Common myeloid progenitor, CD34-positive (primary cell): ENCODE measurements around the gene KDM2B.
A peak's percentile ranks its signal among the peaks of the same experiment; 100 is the strongest.

ENCODE experiments used
- CTCF ChIA-PET: fragments of 350-600 bp; sonication (Branson Sonifier 250); formaldehyde crosslinking; loops from one replicate; lab custom pipeline; 2021; ENCODE audit warnings: antibody characterized with exemption; lab: Charles Lee
- POLR2A ChIA-PET: fragments of 350-600 bp; sonication (Branson Sonifier 250); formaldehyde crosslinking; loops from one replicate; lab custom pipeline; 2021; ENCODE audit warnings: antibody characterized with exemption; lab: Charles Lee
- DNase-seq, 3 donors: peaks; one replicate each; pipeline versions ENCODE4 v3.0.0 to v3.0.0-alpha.2; 2013
- H3K27ac ChIP-seq, 2 experiments: 1 replicate in 1 of 2; 2 replicates in 1 of 2; pipeline ENCODE4 v1.7.0; 2013; ENCODE audit warnings: inconsistent platforms in 2 of 2, low read length in 2 of 2, mild to moderate bottlenecking in 2 of 2, low read depth in 1 of 2, moderate library complexity in 1 of 2; ENCODE audit not compliant: severe bottlenecking in 2 of 2, insufficient read depth in 1 of 2, poor library complexity in 1 of 2
- H3K27me3 ChIP-seq, 5 experiments: replicated peaks in 2 of 5; 1 replicate in 3 of 5; 2 replicates in 2 of 5; pipeline versions ENCODE4 v1.6.1 to v1.7.0; 2013; ENCODE audit warnings: low read length in 4 of 5, mild to moderate bottlenecking in 2 of 5, moderate library complexity in 2 of 5, inconsistent platforms in 1 of 5; ENCODE audit not compliant: insufficient read depth in 5 of 5, control insufficient read depth in 4 of 5
- H3K36me3 ChIP-seq, 4 experiments: 1 replicate in 2 of 4; 2 replicates in 2 of 4; pipeline versions ENCODE4 v1.6.1 to v1.7.0; 2013; ENCODE audit warnings: low read length in 3 of 4, control low read depth in 1 of 4, mild to moderate bottlenecking in 1 of 4; ENCODE audit not compliant: control insufficient read depth in 4 of 4, insufficient read depth in 4 of 4
- H3K4me1 ChIP-seq, 4 experiments: 1 replicate in 3 of 4; 2 replicates in 1 of 4; pipeline versions ENCODE4 v1.6.1 to v1.7.1; 2013; ENCODE audit warnings: low read length in 3 of 4, mild to moderate bottlenecking in 3 of 4, control low read depth in 1 of 4, inconsistent platforms in 1 of 4, moderate library complexity in 1 of 4; ENCODE audit not compliant: control insufficient read depth in 4 of 4, insufficient read depth in 4 of 4; ENCODE audit errors: control extremely low read depth in 1 of 4
- H3K4me3 ChIP-seq, 7 experiments: 1 replicate in 4 of 7; 2 replicates in 3 of 7; pipeline versions ENCODE4 v1.5.1 to v1.7.0; 2013; ENCODE audit warnings: mild to moderate bottlenecking in 7 of 7, low read length in 6 of 7, moderate library complexity in 6 of 7, inconsistent platforms in 2 of 7, low read depth in 2 of 7, control low read depth in 1 of 7; ENCODE audit not compliant: insufficient read depth in 4 of 7, control insufficient read depth in 1 of 7; ENCODE audit errors: extremely low read depth in 1 of 7
- H3K9me3 ChIP-seq, 5 experiments: 1 replicate in 4 of 5; 2 replicates in 1 of 5; pipeline versions ENCODE4 v1.6.1 to v1.7.1; 2013; ENCODE audit warnings: low read length in 4 of 5, mild to moderate bottlenecking in 2 of 5, inconsistent platforms in 1 of 5, low read depth in 1 of 5, moderate library complexity in 1 of 5; ENCODE audit not compliant: control insufficient read depth in 4 of 5, insufficient read depth in 2 of 5; ENCODE audit errors: control extremely low read depth in 1 of 5
- WGBS: methylation state at CpG from one replicate; pipeline ENCODE4 v1.1.5; 2013; ENCODE audit not compliant: insufficient coverage; 5-methylcytosine and 5-hydroxymethylcytosine counted together

KDM2B gene

DNA sequence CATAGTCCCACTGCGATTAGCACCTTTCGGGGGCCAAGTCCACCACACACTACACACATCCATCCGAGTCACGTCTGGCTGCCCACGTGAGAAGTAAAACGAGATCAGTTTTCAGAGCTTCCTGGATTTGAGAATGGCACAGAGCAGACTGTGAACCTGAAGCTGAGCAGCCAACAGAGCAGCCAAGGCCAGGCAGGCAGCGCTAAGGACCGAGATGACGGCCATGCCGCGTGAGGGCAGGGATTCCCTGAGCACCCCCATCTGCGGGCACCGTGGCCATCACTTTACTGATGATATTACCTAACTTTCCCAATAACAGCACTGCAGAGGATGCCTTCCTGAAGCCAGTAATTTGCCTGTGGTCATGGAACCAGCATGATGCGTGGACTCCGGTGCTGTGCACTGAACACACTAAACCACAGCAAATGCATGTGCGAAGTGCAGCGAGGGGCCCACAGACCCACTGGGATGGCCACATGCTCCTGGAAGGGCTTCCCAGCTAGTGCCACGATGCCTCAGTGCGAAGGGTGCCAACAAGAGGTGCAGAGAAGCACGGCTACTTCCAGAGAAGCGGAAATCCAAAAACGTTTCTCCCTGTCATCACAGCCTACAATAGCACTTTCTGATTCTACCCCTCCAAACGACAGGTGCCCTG, 124.9 kb downstream of the KDM2B start:
- no peak for DNase-seq
- H3K27me3 ChIP-seq = no peaks in the 10 kb centered on the region
- ChIA-PET POLR2A (no interaction called here), CTCF (interaction anchor here (1.0 to 8.3 kb wide), 5 partner anchors 12 to 39 kb away, joined by 3 to 43 read pairs (median 3); no protein-coding TSS in a partner anchor)
- no peak overlapping the region for H3K27ac ChIP-seq
- peaks cover 2 to 32% (median 3%) of the 10 kb centered on the region in 4 experiments for H3K36me3 ChIP-seq
- H3K9me3 ChIP-seq = no peaks in the 10 kb centered on the region
- peaks cover 4 to 19% (median 14%) of the 10 kb centered on the region in 4 experiments for H3K4me1 ChIP-seq
- H3K4me3 ChIP-seq = no peak overlapping the region
- WGBS = 94% methylated on average over 20 of the region's 23 CpGs

DNA sequence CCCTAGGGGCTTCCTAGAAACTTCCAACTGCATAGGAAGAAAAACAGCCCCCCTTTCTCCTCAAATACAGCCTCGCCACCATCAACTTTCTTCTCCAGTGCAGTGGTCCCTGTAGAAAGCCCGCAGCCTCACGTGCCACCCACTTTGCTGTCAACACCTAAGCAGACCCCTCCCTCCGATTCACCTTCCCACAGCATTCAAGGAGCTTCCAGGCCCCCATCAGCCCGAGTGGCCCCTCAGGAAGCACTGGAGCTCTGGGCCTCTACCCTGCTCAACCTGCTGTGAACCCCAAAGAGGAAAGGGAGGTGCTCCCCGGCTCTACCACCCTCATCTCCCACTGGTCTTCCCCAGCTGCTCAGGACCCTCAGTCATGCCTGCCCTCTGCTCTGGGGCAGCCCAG, 125.9 kb downstream of the KDM2B start:
- Histone ChIP-seq H3K4me1 (peaks cover 4 to 26% (median 18%) of the 10 kb centered on the region in 4 experiments), H3K27me3 (no peaks in the 10 kb centered on the region), H3K4me3 (no peak overlapping the region), H3K36me3 (peaks cover 2 to 29% (median 3%) of the 10 kb centered on the region in 4 experiments), H3K9me3 (no peaks in the 10 kb centered on the region), H3K27ac (no peak overlapping the region)
- ChIA-PET CTCF (interaction anchor here (1.1 to 8.3 kb wide), 5 partner anchors 9 to 120 kb away, joined by 3 to 43 read pairs (median 3); no protein-coding TSS in a partner anchor), POLR2A (no interaction called here)
- DNase-seq = no peak
- 100% methylated on average over 3 of the region's 6 CpGs for WGBS

DNA sequence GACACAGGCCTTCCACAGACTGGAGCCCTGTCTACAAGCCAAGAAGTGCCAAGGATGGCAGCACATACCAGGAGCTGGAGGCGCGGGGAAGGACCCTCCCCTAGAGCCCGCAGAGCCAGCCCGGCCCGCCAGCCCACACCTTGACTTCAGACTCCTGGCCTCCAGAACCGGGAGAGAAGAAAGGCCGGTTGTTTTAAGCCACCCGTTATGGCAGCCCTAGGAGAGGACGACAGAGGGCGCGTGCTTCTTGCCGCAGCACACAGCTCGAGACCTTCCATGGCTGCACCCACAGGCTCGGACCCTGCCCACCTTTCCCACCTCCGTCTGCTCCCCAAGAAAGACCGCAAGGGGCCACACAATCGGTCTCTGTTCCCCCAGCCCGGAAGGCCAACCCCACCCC, 127.2 kb downstream of the KDM2B start:
- no peak overlapping the region for H3K27ac ChIP-seq
- 96% methylated on average over 18 of the region's 18 CpGs for WGBS
- DNase-seq = no peak
- no peaks in the 10 kb centered on the region for H3K9me3 ChIP-seq
- CTCF ChIA-PET = interaction anchor here (8.3 kb wide), 1 partner anchor 11 kb away, joined by 43 read pairs; no protein-coding TSS in a partner anchor
- peaks cover 4 to 31% (median 18%) of the 10 kb centered on the region in 4 experiments for H3K4me1 ChIP-seq
- POLR2A ChIA-PET = no interaction called here
- H3K27me3 ChIP-seq = no peaks in the 10 kb centered on the region
- H3K4me3 ChIP-seq = no peak overlapping the region
- peaks cover 2 to 40% (median 4%) of the 10 kb centered on the region in 4 experiments for H3K36me3 ChIP-seq

DNA sequence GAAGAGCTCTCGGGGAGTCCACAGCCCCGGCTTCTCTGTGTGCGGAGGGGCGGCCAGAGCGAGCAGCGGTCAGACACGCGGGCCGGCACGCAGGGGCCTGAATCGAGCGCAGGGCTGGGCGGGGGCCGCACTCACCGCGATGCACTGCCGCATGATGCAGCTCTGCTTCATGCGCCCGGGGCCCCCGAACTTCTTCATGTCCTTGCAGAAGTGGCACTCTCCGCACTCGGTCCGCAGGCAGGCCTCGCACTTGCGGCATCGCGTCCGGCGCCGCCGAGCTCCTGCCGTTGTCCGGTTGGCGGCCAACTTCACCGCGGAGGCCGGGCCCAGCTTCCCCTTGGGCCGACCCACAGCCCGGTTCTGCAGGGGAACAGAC, 127.8 kb downstream of the KDM2B start:
- Histone ChIP-seq H3K9me3 (no peaks in the 10 kb centered on the region), H3K27me3 (no peaks in the 10 kb centered on the region), H3K4me1 (peaks cover 4 to 31% (median 18%) of the 10 kb centered on the region in 4 experiments), H3K4me3 (no peak overlapping the region), H3K36me3 (peaks cover 2 to 44% (median 4%) of the 10 kb centered on the region in 4 experiments), H3K27ac (no peak overlapping the region)
- CTCF ChIA-PET = interaction anchor here (8.3 kb wide), 1 partner anchor 10 kb away, joined by 43 read pairs; no protein-coding TSS in a partner anchor
- WGBS = 97% methylated on average over 39 of the region's 39 CpGs
- no peak for DNase-seq
- POLR2A ChIA-PET = no interaction called here

DNA sequence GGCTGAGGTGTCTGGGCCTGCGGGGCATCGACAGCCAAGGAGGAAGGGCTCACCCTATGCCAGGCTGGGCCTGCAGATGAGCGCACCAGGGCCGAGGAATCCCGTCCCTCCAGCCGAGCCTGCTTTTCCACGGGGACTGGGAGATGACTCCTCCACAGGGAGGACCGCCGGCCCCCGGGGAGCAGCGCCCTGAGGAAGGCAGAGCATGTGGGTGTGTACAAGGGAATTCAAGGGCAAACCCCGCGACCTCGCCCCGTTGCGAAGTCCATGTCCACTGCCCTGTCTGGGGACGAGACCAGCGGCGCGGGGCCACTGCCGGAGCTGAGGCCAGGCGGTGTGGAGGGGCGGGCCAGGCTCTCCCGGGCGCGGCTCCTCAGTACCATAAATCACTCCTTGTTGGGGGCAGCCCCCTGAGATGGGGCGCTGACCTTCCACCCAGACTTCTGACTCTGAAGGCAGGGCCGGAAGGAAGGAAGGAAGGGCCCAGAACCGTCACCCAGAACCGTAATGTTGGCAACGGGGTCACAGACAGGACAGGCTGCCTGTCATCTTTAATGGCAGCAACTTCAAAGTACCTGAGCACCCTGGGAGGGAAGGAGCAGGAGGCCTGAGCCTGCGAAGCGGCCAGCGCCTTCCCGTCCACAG, 128.4 kb downstream of the KDM2B start:
- whole genome bisulfite sequencing = 88% methylated on average over 23 of the region's 35 CpGs
- peak overlapping the region in 2 of 7 experiments; percentile 21 to 56 for H3K4me3 ChIP-seq
- no peaks in the 10 kb centered on the region for H3K27me3 ChIP-seq
- no peak overlapping the region for H3K27ac ChIP-seq
- ChIA-PET POLR2A (no interaction called here), CTCF (interaction anchor here (0.9 to 8.3 kb wide), 2 partner anchors 10 to 24 kb away, joined by 3 to 43 read pairs; no protein-coding TSS in a partner anchor)
- H3K36me3 ChIP-seq = peaks cover 2 to 44% (median 4%) of the 10 kb centered on the region in 4 experiments
- H3K4me1 ChIP-seq = peaks cover 4 to 31% (median 18%) of the 10 kb centered on the region in 4 experiments
- no peaks in the 10 kb centered on the region for H3K9me3 ChIP-seq
- no peak for DNase-seq

DNA sequence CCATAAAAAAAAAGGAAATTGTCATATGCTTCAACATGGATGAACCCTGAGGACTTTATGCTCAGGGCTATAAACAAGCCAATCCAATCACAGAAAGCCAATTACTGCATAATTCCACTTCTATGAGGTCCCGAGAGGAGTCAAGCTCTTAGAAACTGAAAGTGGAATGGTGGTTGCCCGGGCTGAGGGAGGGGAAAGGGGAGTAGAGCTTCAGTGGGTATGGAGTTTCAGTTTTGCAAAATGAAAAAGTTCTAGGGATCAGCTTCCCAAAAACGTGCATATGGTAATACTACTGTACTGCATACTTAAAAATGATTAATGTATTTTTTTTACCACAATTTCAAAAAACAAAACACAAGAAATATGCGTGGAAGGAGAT, 128.9 kb downstream of the KDM2B start:
- Histone ChIP-seq H3K4me3 (peak overlapping the region in 3 of 7 experiments; percentile 21 to 56 (median 32)), H3K27me3 (no peaks in the 10 kb centered on the region), H3K27ac (no peak overlapping the region), H3K36me3 (peaks cover 2 to 44% (median 5%) of the 10 kb centered on the region in 4 experiments), H3K4me1 (peaks cover 4 to 31% (median 18%) of the 10 kb centered on the region in 4 experiments), H3K9me3 (no peaks in the 10 kb centered on the region)
- CTCF ChIA-PET = interaction anchor here (0.7 to 8.3 kb wide), 3 partner anchors 9 to 25 kb away, joined by 3 to 43 read pairs (median 4); no protein-coding TSS in a partner anchor
- DNase-seq = peak in 2 of 3 donors; percentile 34 to 37
- no CpG with 5 or more reads among the region's 4 CpGs for WGBS
- POLR2A ChIA-PET = interaction anchor here (1.4 kb wide), 1 partner anchor 125 kb away, joined by 3 read pairs; no protein-coding TSS in a partner anchor
